A204.1 (cell line): Measurements from ENCODE around the gene ADAM10.
"Not testable (repeated sequence)": the region's sequence is repeated elsewhere in the genome, so short reads cannot be mapped to it uniquely, and the experiment has no call there.

ENCODE experiments used
- FAIRE-seq: peaks from 2 replicates; lab custom pipeline; 2012; peaks lifted over from hg19 to GRCh38; lab: Jason Lieb, UNC

ADAM10 gene

GRCh38 chr15:58749532-58750337 is at the start of gene ADAM10:
Gene ADAM10 (minus strand): TSS chr15:58749707. CDS start chr15:58749534, 173 bp downstream.
- peak; percentile 81 for FAIRE-seq

- FAIRE-seq: no peak
Measured at GRCh38 chr15:58797505-58797904, 48.0 kb upstream of the ADAM10 start.

GRCh38 chr15:58795825-58796224 is 46.3 kb upstream of the ADAM10 start:
- FAIRE-seq: no peak

GRCh38 chr15:58793862-58794261 is 44.4 kb upstream of the ADAM10 start:
- FAIRE-seq: no peak

GRCh38 chr15:58788056-58788710 is 38.7 kb upstream of the ADAM10 start:
- FAIRE-seq: no peak

- no peak for FAIRE-seq
Measured at GRCh38 chr15:58785355-58785754, 35.8 kb upstream of the ADAM10 start.

- no peak for FAIRE-seq
Measured at GRCh38 chr15:58779554-58779953, 30.0 kb upstream of the ADAM10 start.

GRCh38 chr15:58777107-58777506 is 27.6 kb upstream of the ADAM10 start:
- FAIRE-seq: no peak

GRCh38 chr15:58775402-58775801 is 25.9 kb upstream of the ADAM10 start:
- FAIRE-seq: no peak

- no peak for FAIRE-seq
Measured at GRCh38 chr15:58773024-58773423, 23.5 kb upstream of the ADAM10 start.

GRCh38 chr15:58771621-58772250 is 22.2 kb upstream of the ADAM10 start:
- no peak for FAIRE-seq

GRCh38 chr15:58770857-58771620 is 21.5 kb upstream of the ADAM10 start, which contains the start of gene MINDY2:
Gene MINDY2 (plus strand): TSS chr15:58771302. CDS start chr15:58771396, 94 bp downstream.
- FAIRE-seq: peak; percentile 89

GRCh38 chr15:58770519-58770856 is 21.0 kb upstream of the ADAM10 start:
- no peak for FAIRE-seq

- FAIRE-seq: not testable (repeated sequence)
Measured at GRCh38 chr15:58768601-58769004, 19.1 kb upstream of the ADAM10 start.

- no peak for FAIRE-seq
Measured at GRCh38 chr15:58766290-58766689, 16.8 kb upstream of the ADAM10 start.

GRCh38 chr15:58764468-58764867 is 15.0 kb upstream of the ADAM10 start:
- FAIRE-seq: no peak

- FAIRE-seq: no peak
Measured at GRCh38 chr15:58762731-58763130, 13.2 kb upstream of the ADAM10 start.

- no peak for FAIRE-seq
Measured at GRCh38 chr15:58762285-58762684, 12.8 kb upstream of the ADAM10 start.

- no peak for FAIRE-seq
Measured at GRCh38 chr15:58761010-58761388, 11.5 kb upstream of the ADAM10 start.

- no peak for FAIRE-seq
Measured at GRCh38 chr15:58760385-58761009, 11.0 kb upstream of the ADAM10 start.

- no peak for FAIRE-seq
Measured at GRCh38 chr15:58758141-58758540, 8.6 kb upstream of the ADAM10 start.

- FAIRE-seq: no peak
Measured at GRCh38 chr15:58755956-58756355, 6.4 kb upstream of the ADAM10 start.
